IgD-negative memory B cell (primary cell): Measurements from ENCODE around the gene EOLA1. TPM values are rescaled to one million over a fixed set of nuclear protein-coding genes. Genes with fewer than 3 reads are reported as not detected.
"Not testable (repeated sequence)": the region's sequence is repeated elsewhere in the genome, so short reads cannot be mapped to it uniquely, and the experiment has no call there.

Source experiments
- H3K27ac Mint-ChIP-seq, 3 donors: one replicate each; pipeline ENCODE4 v1.8.0; 2020 to 2022; ENCODE audit warnings: mild to moderate bottlenecking in 3 of 3, mixed read lengths in 3 of 3, moderate library complexity in 1 of 3
- H3K27me3 Mint-ChIP-seq: one replicate; pipeline ENCODE4 v1.8.0; 2021; ENCODE audit warnings: mixed read lengths
- H3K36me3 Mint-ChIP-seq: one replicate; pipeline ENCODE4 v1.8.0; 2020; ENCODE audit warnings: mild to moderate bottlenecking, mixed read lengths
- H3K4me1 Mint-ChIP-seq, 3 donors: one replicate each; pipeline ENCODE4 v1.8.0; 2020 to 2022; ENCODE audit warnings: mixed read lengths in 3 of 3, mild to moderate bottlenecking in 1 of 3
- H3K4me3 Mint-ChIP-seq, 4 donors: one replicate each; pipeline ENCODE4 v1.8.0; 2020 to 2022; ENCODE audit warnings: mild to moderate bottlenecking in 4 of 4, mixed read lengths in 4 of 4, moderate library complexity in 3 of 4
- H3K9me3 Mint-ChIP-seq, 3 donors: one replicate each; pipeline ENCODE4 v1.8.0; 2020 to 2021; ENCODE audit warnings: mixed read lengths in 3 of 3, mild to moderate bottlenecking in 1 of 3
- polyA plus RNA-seq: library from polyadenylated mRNA; unstranded; fragments of 300-500 nt; fragmentation: Illumina TruSeq; gene quantifications from one replicate; pipeline ENCODE4 v1.2.3, GENCODE V29; 2021

EOLA1 gene
- polyA plus RNA-seq, 1 donor from 2014 or later = 19.0 TPM

- not testable (repeated sequence) for H3K4me1 Mint-ChIP-seq, H3K4me3 Mint-ChIP-seq, H3K27ac Mint-ChIP-seq, H3K36me3 Mint-ChIP-seq, H3K27me3 Mint-ChIP-seq, H3K9me3 Mint-ChIP-seq
Observed at GRCh38 chrX:149590993-149591392, 50.2 kb downstream of the EOLA1 start.

DNA sequence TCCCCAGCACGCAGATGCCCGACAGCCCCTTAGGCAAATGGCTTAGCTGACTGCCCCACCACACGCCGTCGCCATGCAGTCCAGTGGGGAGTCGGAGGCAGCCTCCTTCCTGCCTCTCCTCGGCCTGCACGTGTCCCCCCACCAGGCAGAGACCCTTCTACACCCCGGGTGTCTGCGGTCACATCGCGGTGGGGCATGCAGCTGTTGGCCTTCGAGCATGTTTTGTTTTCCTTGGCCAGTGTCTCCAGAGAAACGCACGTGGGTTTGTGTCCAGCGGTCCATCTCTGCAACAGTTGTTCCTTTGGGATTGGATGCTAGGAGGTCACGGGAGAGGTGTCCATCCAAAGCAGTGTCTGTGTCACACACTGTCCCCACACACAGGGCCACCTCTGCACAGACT is 54.4 kb downstream of the EOLA1 start, which contains the start of gene HSFX2:
TSS of gene HSFX2 (minus strand) at position 101 of the 400 bp plus-strand sequence. CDS start 614 bp downstream, outside the sequence.
- H3K36me3 Mint-ChIP-seq, H3K27me3 Mint-ChIP-seq, H3K9me3 Mint-ChIP-seq, H3K27ac Mint-ChIP-seq, H3K4me3 Mint-ChIP-seq, H3K4me1 Mint-ChIP-seq: not testable (repeated sequence)

GRCh38 chrX:149595943-149596342 is 55.1 kb downstream of the EOLA1 start:
- H3K36me3 Mint-ChIP-seq, H3K27ac Mint-ChIP-seq, H3K4me1 Mint-ChIP-seq, H3K27me3 Mint-ChIP-seq, H3K9me3 Mint-ChIP-seq, H3K4me3 Mint-ChIP-seq: not testable (repeated sequence)

Other genes with a start within 250 kb of the EOLA1 start
- gene IDS, start 35.7 kb upstream of the EOLA1 start, polyA plus RNA-seq = 114 TPM
- gene HSFX3, start 8.9 kb downstream of the EOLA1 start, polyA plus RNA-seq = not detected
- gene MAGEA9B, start 46.4 kb downstream of the EOLA1 start, polyA plus RNA-seq = 0.46 TPM
- 0.16 TPM for gene HSFX2, start 54.3 kb downstream of the EOLA1 start, polyA plus RNA-seq
- 18.2 TPM for gene TMEM185A, start 90.8 kb downstream of the EOLA1 start, polyA plus RNA-seq
- not detected for gene MAGEA11, start 171.0 kb downstream of the EOLA1 start, polyA plus RNA-seq
- not detected for gene HSFX1, start 233.1 kb downstream of the EOLA1 start, polyA plus RNA-seq
- not detected for gene MAGEA9, start 240.9 kb downstream of the EOLA1 start, polyA plus RNA-seq